Occipital lobe (tissue), 2 donors: ENCODE measurements around the gene GNAZ. TPM values are rescaled to one million over a fixed set of nuclear protein-coding genes. Genes with fewer than 3 reads are reported as not detected.
A peak's percentile ranks its signal among the peaks of the same experiment; 100 is the strongest.

Source experiments
- DNase-seq: peaks from one replicate; lab custom pipeline; 2025; lab: John Stamatoyannopoulos, UW
- total RNA-seq: library from RNA; depleted of rRNA; stranded (reverse); fragments of >200 nt; gene quantifications from one replicate; pipeline ENCODE4 v1.2.3, GENCODE V29; 2014

Gene GNAZ
- total RNA-seq, 1 donor from 2014 or later = 192 TPM

DNA sequence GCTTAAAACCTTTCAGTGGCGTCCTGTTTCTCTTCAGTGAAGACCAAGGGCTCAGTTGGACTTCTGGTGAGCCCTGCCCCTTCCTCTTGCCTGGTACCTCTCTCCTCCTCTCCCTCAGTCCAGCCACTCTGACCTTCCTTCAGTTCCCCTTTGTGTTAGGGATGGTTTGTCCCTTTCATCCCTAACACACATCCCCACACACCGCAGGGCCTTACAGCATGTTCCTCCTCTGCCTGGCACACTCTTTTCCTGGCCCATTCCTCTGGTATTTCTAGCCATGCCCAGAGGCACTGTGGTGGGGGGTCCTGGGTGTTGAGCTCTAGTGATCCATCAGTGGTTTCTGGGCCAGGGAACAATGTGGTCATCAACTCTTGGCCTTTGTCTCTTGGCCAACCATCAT is 21.4 kb downstream of the GNAZ start:
- no peak for DNase-seq

DNA sequence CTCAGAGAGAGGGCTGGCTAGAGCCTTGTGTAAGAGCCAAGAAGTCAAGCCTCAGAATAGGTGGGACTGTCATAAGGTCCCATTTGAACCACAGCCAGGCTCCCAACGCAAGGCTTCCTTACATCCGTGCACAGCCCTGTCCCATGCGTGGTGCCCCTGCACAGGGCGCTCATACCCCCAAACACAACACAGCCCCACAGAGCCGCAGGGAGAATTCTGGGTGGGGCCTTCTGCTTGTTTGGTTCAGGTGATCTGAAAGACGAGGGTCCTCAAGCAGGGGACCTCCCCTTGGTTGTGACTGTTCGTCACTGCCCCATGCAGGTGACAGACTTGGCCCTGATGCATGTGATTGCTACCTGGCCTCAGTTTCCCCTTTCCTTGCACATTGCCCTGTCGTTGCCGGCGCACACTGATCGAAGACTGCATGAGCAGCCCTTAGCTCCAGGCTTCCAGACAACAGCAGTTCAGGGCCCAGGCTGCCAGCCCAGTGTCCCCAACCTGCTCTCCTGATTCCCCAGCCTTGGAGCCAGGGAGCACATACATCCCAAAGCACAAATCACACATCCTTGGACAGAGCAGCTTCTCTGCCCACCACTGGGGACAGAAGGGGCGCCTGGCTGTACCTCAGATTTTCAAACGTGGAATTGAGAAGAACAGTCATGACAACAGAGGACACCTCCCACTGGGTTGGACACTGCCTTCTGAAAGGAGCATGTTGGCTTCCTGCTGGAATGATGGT is 22.1 kb downstream of the GNAZ start:
- DNase-seq = no peak

DNA sequence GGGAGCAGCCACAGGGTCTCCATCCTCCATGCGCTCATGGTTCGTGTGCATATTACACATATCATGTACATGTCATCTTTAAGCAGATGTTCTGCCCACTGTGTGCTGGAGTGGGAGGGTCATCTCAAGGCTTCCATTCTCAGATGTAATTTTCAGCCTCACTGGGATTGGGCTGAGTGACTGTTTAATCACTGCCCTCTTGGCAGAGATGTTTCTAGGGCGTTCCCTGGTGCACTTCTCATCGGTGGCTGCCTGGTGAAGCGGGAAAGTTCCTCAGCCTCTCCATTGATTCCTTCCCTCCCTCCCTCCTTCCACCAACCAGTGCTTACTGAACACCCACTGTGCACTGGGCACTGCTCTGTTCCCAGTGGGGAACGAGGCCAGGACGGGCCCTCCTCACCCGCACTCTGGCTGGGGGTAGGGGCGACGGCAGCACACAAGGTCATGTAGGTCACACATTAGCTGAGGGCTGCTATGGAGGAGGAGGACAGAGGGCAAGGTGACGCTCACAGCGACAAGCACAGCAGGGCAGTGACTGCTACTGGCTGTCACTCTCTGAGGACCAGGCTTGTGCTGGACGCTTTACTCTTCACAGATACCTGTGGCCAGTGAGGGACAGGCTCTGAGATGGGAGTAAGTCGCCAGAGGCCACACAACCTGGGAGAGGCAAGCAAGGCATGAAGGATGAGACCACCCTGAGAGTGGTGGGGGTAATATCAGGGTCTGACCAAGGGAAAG is 22.9 kb downstream of the GNAZ start:
- no peak for DNase-seq

DNA sequence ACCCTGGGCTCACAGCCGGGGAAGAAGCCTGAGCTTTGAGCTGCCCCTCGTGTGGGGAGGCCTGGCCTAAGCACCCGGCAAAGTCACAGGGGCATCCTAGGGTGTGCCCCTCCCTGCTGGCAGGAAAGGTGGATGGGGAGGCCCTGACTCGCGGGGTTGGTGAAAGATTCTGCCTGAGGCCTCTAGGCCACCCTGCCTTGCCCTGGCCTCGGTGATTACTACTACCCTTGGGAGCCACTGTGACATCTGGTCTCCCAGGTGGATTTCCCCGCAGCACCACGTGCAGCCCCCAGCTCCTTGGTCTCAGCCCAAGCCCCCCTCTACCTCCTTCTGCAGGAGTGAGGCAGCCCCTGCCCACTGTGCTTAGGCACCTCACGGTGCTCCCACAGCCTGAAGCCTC is 23.9 kb downstream of the GNAZ start:
- DNase-seq = no peak

DNA sequence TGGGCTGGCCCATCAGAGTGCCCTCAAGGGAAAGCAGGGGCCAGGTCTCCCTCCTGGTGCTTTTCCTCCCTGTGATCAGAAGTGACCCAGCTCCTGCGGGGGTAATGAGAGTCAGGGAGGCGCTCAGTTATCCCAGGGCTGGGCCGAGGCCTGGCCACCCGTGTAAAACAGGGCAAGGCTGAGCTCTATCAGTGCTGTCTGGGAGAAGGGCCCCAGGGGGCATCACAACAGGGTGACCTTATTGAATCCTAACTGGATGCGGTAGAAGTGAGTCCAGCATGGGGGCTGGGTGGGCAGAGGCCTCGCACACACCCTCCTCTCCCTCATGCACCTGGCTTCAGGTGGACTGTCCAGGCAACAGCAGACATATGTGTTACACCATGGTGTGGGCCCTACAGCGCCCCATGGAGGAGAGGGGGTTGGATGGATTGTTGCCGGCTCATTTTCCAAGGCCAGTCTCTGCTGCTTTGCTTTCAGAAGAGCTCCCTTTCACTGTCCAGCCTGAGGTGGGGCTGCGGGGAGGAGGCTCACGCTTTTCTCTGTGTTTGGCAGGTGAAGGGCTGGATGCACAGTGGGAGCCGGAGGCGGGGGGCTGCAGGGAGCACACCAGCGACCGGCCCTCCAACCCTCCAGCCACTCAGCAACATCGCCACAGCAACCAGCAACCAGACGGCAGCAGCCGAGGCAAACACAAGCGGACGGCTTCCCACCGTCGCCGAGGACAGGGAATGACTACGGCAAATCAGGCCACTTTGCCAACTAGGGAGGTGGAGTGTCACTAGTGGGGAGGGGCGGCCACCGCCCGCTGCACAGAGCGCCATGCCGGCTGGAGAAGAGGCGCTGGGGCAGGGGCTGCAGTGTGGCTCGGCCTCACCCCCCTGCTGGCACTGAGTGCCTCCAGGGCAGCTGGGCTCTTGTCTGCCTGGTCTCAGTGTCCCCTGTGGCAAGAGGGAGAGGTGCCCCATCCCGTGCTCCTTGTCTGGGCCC is 24.7 kb downstream of the GNAZ start:
- DNase-seq = no peak

DNA sequence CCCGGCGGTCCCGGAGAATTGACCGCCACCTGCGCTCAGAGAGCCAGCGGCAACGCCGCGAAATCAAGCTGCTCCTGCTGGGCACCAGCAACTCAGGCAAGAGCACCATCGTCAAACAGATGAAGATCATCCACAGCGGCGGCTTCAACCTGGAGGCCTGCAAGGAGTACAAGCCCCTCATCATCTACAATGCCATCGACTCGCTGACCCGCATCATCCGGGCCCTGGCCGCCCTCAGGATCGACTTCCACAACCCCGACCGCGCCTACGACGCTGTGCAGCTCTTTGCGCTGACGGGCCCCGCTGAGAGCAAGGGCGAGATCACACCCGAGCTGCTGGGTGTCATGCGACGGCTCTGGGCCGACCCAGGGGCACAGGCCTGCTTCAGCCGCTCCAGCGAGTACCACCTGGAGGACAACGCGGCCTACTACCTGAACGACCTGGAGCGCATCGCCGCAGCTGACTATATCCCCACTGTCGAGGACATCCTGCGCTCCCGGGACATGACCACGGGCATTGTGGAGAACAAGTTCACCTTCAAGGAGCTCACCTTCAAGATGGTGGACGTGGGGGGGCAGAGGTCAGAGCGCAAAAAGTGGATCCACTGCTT is 25.5 kb downstream of the GNAZ start:
- DNase-seq = no peak

DNA sequence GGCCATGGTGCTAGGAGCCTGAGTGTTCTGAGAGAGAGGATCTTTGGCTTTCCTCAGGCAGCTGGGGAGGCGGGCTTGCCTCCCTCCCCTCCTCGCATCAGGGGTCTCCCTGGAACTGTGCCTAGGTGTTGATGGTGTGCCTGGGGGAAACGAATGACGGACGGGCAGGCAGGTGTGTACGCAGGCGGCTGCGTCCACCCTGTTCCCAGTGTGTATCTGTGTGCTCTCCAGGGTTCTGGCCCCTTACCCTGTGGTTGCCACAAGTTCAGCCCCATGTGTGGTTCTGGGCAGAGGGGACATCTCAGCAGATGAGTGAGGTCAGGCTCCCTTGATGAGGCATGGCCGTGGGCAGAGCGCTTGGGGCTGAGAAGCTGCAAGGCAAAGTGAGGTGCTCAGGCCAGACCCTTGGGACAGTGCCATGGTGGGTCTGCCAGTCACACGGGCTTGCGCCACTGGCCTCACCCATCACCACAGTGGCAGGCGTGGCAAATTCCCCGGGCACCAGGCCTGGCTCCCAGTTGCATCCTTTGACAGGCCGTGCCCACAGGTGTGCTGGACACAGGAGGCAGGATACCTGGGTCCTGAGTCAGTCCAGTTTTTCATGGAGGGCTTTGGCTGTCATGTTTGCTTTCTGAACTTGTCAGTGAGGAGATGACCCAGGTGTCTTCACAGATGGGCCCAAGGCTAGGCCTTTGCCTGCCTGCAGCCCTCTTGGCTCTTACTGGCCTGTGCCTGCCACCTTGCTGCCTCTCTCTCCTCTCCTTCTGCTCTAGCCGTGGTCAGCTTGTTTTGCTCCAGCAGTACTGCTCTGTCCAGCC is 27.3 kb downstream of the GNAZ start:
- no peak for DNase-seq

DNA sequence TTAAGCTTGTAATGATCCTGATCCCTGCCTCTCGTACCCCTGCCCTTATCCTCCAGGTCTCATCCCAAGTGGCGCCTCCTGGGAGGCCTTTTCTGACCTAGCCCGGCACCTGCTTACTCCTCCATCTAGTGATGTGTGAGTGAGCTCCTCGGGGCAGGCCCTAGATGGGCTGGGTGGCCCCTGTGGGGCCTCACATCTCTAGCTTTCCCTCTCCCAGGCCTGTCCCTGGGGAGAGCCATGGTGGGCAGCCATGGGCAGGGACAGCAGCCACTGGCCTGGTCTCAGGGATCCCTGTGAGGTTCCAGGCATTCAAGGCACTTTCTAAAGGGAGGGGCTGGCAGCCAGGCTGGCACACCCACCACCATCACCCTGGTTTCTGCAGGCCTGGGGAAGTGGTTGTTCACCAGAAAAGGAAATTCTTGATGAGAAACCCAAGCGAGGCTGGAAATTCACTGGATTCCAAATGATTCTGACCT is 27.9 kb downstream of the GNAZ start:
- DNase-seq = no peak

DNA sequence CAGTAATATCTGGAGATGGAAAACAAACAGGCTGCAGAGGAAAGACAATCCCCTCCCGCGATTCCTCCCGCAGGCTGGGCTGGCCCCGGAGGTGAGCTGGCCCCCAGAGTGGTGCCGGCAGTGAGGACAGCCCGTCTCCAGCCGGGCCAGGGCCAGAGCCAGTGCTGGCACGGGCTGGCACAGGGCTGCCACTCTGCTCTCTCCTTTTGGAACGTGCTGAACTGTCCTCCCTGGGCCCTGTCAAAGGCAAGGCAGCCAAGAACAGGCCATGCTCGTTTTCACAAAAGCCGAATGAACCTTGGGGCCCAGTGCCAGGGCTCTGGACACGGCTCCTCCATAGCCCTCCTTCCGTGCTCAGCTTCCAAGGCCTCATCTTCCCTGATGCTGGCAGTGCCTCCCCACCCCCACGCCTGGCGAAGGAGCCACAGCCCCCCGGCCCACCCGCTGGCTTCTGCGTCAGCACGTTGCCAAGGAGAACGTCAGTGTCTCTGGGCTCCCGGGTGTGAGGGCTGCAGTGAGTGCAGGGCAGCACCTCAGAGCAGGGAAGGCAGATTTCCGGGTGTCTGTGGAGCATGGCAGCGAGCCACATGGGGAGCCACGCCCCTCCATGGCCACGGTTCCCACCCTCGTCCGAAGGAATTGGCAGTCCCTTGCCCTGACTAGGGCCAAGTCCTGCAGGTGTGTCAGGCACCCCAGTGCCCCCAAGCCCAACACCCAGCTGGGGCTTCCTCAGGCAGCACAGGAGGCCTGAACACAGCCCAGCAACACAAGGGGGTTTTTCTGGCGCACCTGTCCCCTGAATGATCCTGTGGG is 28.6 kb downstream of the GNAZ start:
- peak; percentile 63 for DNase-seq

DNA sequence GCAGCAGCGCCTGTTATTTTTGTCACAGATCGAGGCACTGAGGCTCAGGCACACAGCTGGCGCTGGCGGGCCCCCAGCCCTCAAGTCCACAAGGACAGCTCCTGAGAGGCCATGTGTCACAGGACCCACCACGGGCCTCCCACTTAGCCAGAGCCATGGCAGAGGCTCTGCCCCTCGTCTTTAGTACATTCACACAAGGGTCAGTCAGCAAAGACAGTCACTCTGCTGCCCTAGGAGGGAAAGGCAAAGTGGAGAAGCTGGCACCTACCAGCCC is 29.1 kb downstream of the GNAZ start:
- DNase-seq = no peak

DNA sequence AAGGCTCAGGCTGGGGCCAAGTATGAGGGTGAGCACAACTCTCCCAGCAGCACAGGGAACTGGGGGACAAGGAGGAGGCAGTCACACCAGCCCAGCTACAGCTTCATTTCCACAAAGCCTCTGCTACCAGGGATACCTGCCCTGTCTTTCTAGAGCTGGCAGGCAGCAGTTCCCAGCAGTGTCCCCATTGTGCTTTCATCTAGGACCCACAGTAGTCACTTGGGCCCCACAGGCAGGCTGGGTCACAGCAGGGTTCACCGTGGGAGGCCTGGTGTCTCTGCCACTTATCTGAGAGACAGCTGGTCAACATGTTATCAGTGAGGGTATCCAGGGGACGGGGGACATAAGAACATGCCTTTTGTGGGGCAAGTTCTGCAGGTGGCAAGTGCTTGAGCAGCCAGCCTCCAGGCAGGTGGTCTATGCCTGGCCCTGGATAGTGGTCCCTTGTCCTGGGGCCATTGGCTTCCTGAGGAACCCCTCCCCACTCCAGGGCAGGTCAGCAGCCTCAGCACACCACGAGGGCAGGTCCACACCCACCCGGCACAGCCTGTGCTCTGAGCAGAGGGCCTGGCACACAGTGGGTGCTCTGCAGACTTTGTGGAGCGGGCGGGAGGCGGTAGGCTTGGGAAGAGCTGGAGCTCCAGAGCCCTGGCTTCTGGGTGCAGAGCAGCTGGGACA is 29.9 kb downstream of the GNAZ start:
- DNase-seq = no peak

DNA sequence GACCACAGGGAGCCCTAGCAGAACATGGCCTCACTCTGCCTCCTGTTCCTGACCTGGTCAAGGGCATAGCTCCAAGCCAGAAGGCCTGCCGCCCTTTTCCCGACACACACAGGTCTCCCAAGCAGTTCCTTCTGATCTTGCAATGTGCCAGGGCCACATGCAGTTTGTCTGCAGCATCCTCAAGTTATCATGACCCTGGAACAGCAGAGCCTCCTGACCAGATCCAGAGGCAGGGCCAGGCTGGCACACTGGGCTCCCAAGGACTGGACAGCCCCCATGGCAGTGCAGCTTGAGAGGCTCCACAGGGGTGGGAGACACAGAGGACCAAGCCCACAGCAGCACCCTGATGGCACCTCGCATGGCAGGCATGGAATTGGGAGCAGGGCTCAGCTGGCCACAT is 31.2 kb downstream of the GNAZ start:
- DNase-seq = no peak

DNA sequence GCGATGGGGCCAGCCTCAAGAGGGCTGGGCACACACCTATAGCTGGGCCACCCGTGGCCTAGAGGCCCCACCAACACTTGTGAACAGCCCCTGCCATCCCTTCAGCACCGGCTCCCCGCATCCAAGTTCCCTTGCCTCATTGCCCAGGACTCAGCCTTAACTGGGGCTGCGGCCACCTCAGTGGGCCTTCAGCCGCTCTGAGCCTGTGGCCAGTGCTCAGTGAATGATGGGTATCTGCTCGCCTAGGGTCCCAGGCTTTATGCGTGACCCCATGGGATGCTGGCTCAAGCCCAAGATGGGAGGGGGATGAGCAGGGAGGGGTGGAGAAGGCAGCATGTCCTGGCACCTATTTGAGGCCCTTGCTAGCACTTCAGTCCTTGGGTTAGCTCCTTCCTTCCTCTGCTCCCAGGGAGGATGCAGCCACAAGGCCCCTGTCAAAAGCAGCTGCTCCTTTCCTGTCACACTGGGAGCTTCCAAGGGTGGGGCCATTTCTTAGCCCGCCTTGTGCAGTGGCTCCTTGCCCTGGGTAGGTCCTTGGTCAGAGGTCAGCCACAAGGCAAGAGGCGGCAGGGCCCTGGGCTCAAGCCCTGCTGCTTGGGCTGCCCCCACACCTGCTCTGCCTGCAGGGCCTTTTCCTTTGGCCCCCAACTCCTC is 31.8 kb downstream of the GNAZ start:
- no peak for DNase-seq

DNA sequence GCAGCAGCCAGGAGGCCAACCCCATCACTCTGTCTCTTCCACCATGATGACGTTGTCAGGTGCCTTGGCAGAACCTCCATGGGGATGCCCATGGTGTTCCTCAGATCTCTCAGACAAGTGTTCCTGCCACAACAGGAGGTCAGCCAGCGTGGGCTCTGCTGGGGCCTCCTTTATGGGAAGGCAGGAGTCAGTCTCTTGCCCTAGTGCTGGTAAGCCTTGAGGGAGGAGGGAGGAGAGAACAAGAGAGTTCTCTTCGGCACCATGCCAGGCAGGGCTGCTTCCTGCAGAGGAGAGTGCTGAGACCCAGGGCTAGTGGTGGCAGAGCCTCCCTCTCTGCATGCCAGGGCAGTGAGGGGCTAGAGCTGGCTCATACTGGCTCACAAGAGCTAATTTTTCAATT is 32.5 kb downstream of the GNAZ start:
- no peak for DNase-seq

DNA sequence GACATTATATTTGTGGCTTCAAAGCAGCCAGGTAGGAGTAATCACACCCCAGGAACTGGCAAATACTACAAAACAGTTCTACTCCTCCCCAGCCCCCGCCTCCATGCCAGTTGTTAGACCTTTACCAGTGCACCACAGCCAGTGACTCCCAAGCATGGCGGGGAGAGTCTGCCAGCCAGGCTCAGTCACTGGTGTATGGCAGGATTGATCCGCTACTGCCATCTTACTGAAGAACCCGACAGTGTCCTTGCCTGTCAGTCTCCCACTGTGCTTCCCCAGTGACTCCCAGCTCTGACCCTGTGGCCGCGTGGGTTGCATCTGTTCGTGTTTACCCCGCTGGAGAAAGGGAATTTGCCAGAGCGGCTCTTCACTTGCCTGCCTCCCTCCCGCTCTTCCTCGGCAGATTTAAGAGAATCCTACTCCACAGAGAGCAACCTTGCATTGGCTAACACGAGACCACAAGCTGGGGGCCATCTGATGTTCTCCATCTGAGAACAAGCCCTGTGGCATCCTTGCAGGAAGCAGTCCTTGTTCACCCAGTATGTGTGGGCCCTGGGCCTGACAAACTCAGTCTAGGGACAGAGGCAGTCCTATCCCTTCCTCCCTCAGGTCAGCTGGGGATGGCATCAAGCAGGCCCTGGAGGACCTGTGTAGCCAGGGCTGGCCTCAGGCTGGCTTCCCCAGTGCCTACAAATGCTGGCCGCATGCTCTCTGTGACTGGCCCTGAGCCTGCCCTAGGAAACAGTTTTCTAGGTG is 33.1 kb downstream of the GNAZ start:
- DNase-seq = no peak

DNA sequence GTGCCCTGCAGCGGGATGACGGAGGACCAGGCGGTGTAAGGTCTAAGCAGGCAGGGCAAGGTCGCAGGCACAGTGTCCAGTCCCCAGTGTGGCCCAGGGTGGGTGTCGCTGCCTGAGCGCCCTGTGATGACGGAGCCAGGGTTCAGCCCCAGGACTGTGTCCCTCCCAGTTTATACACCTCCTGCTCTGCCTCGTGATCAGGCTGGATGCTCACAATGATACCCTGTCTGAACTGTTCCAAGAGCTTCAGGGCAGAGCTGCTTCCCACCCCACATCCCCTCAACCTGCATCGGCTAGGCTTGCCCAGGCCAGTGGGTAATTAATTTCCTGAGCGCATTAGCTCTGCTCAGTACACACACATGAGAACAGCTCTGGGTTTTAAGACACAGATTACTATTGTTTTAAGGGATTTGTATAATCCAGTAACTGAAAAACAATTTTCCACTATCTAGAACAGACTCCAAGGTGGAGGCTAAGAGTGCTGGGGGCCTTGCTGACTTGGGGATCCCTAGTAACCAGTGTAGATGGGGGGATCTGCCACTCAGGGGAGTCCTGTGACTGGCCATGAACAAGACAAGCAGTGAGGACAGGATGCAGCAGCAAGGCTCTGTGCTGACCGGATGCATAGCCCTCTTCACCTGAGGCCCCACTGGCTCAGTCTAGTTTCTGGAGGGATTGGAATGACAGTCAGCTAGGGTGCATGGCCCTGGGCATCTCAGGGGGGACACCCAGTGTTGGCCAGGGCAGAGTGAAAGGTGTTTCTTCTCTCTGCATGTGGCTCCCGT is 34.1 kb downstream of the GNAZ start:
- DNase-seq = no peak

DNA sequence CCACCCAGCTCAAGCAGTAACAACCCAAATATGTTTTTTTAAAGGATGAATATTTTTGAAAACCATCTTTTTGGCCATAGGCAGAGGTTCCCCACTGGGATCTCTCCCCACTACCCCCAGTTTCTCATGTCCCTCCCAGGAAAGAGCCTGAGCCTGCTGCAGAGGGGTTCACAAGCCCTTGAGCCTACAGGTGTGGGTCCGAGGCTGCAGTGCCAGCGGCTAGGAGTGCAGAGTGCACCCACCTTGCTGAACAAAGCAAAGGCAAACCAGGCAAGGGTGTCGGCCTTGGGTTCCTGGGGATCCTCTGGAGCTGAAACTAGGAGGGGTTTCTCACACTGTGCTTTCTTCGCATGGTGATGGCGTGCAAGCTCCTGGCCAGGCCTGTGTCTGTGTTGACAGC is 35.0 kb downstream of the GNAZ start:
- no peak for DNase-seq
